ENCODE data around the gene FMN1.

FMN1 gene

GRCh38 chr15:33029109-33029652 lies 165.3 kb downstream of the FMN1 start:
- in situ Hi-C loops (cut with HindIII; ENCODE audit: low sequenced_read_pairs) = loop anchor here (5.0 kb wide), 1 partner anchor 33 kb away; no protein-coding TSS in a partner anchor
- TF ChIP-seq CTCF (IDR thresholded peaks at IDR 0.05; ENCODE audit: low read depth, low read length, missing control alignments) = no peak
- no peak for DNase-seq (ENCODE audit: low read depth)
- no peak overlapping the region for H3K4me3 ChIP-seq (ENCODE audit: low read depth, low read length)

GRCh38 chr15:33028495-33028894 lies 166.0 kb downstream of the FMN1 start:
- DNase-seq (ENCODE audit: low read depth) = no peak
- in situ Hi-C loops (cut with HindIII; ENCODE audit: low sequenced_read_pairs) = loop anchor here (5.0 kb wide), 1 partner anchor 34 kb away; no protein-coding TSS in a partner anchor
- TF ChIP-seq CTCF (IDR thresholded peaks at IDR 0.05; ENCODE audit: low read depth, low read length, missing control alignments) = no peak
- H3K4me3 ChIP-seq (ENCODE audit: low read depth, low read length) = no peak overlapping the region

GRCh38 chr15:33027306-33028035 lies 167.0 kb downstream of the FMN1 start:
- no peak for DNase-seq (ENCODE audit: low read depth)
- no peak overlapping the region for H3K4me3 ChIP-seq (ENCODE audit: low read depth, low read length)
- in situ Hi-C loops (cut with HindIII; ENCODE audit: low sequenced_read_pairs) = loop anchor here (5.0 kb wide), 1 partner anchor 35 kb away; no protein-coding TSS in a partner anchor
- TF ChIP-seq CTCF (IDR thresholded peaks at IDR 0.05; ENCODE audit: low read depth, low read length, missing control alignments) = no peak

GRCh38 chr15:33026614-33027013 lies 167.9 kb downstream of the FMN1 start:
- H3K4me3 ChIP-seq (ENCODE audit: low read depth, low read length) = no peak overlapping the region
- no peak for TF ChIP-seq CTCF (IDR thresholded peaks at IDR 0.05; ENCODE audit: low read depth, low read length, missing control alignments)
- no peak for DNase-seq (ENCODE audit: low read depth)
- in situ Hi-C loops (cut with HindIII; ENCODE audit: low sequenced_read_pairs) = loop anchor here (5.0 kb wide), 1 partner anchor 36 kb away; no protein-coding TSS in a partner anchor

GRCh38 chr15:33022629-33023028 lies 171.9 kb downstream of the FMN1 start:
- in situ Hi-C loops (cut with HindIII; ENCODE audit: low sequenced_read_pairs) = no loop called here
- no peak for TF ChIP-seq CTCF (IDR thresholded peaks at IDR 0.05; ENCODE audit: low read depth, low read length, missing control alignments)
- no peak for DNase-seq (ENCODE audit: low read depth)
- no peak overlapping the region for H3K4me3 ChIP-seq (ENCODE audit: low read depth, low read length)

GRCh38 chr15:33021806-33022389 lies 172.6 kb downstream of the FMN1 start:
- in situ Hi-C loops (cut with HindIII; ENCODE audit: low sequenced_read_pairs) = no loop called here
- DNase-seq (ENCODE audit: low read depth) = peak; percentile 57
- TF ChIP-seq CTCF (IDR thresholded peaks at IDR 0.05; ENCODE audit: low read depth, low read length, missing control alignments) = peak; percentile 62
- no peak overlapping the region for H3K4me3 ChIP-seq (ENCODE audit: low read depth, low read length)

All from astrocyte of the cerebellum (primary cell).